Neuron (in vitro differentiated cells): ENCODE data around the gene TSPYL4.

Experiments used
- H2AFZ ChIP-seq: one replicate; pipeline ENCODE4 v1.6.1; 2013; ENCODE audit warnings: low read depth, mild to moderate bottlenecking, inconsistent platforms, low read length, moderate library complexity
- H3K27me3 ChIP-seq: one replicate; pipeline ENCODE4 v1.6.1; 2013; ENCODE audit warnings: low read length; ENCODE audit not compliant: insufficient read depth
- H3K36me3 ChIP-seq: one replicate; pipeline ENCODE4 v1.6.1; 2013; ENCODE audit warnings: low read length; ENCODE audit not compliant: insufficient read depth
- H3K4me1 ChIP-seq: one replicate; pipeline ENCODE4 v1.6.1; 2013; ENCODE audit warnings: low read length; ENCODE audit not compliant: insufficient read depth
- H3K4me3 ChIP-seq: 2 replicates; pipeline ENCODE4 v1.5.1; 2013; ENCODE audit warnings: mild to moderate bottlenecking, low read length, moderate library complexity
- H3K9me3 ChIP-seq: one replicate; pipeline ENCODE4 v1.6.1; 2013; ENCODE audit warnings: low read length

The TSPYL4 gene

DNA sequence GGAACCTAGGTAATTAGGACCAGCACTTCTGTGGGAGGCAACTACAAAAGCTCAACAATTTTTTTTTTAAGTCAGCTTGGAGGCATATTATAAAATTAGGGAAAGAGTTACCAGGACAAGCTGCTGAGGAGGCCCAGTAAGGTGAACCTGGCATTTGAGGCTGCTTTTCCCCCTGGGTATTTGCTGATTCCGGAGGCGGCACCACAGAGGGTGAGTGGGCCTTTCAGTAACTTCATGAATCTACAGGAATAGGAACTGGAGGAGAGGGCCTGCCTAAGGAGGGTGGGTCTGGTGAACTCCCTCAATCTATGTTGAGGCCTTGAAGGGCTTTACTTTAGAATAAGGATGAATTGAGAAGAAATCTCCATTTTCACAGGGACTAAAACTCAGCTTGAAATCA is 14.6 kb downstream of the TSPYL4 start:
- no peaks in the 10 kb centered on the region for H3K9me3 ChIP-seq
- no peak overlapping the region for H2AFZ ChIP-seq
- H3K36me3 ChIP-seq: peaks cover 2% of the 10 kb centered on the region
- H3K27me3 ChIP-seq: no peaks in the 10 kb centered on the region
- H3K4me3 ChIP-seq: no peak overlapping the region
- no peaks in the 10 kb centered on the region for H3K4me1 ChIP-seq

DNA sequence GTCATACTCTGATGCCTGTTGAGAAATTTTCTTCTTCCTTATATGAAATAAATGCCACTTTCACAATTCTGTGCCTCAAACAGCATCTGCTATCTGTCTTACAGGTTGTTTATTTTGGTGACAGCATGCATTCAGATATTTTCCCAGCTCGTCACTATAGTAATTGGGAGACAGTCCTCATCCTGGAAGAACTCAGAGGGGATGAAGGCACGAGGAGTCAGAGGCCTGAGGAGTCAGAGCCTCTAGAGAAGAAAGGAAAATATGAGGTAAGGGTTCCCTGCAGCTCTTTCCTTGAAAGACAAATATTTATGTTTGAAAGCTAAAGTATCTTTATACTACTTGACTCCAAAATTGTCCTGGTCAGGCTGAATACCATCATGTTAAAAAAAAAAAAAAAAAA is 15.8 kb downstream of the TSPYL4 start:
- no peaks in the 10 kb centered on the region for H3K4me1 ChIP-seq
- H2AFZ ChIP-seq: no peak overlapping the region
- no peaks in the 10 kb centered on the region for H3K27me3 ChIP-seq
- H3K4me3 ChIP-seq: no peak overlapping the region
- peaks cover 2% of the 10 kb centered on the region for H3K36me3 ChIP-seq
- no peaks in the 10 kb centered on the region for H3K9me3 ChIP-seq

DNA sequence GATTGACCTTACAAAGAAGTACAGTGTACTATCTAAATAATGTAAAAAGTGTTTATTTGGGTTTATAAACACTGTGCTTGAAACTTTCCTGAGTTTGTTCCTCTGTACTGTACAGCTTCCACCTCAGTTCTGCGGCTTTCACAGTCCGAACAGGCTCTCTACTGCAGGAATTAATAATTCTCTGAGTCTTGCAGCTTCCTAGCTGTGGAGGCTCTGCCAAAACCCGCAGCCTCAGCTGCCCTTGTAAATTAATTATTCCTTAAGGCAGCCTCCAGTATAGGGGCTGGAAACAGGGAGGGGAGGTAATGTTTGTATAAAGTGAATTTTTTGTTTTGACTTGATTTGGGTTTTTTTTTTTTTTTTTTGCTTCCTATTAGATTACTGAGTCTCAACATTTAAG is 19.2 kb downstream of the TSPYL4 start:
- Histone ChIP-seq H3K27me3 (no peaks in the 10 kb centered on the region), H3K4me1 (no peaks in the 10 kb centered on the region), H3K4me3 (no peak overlapping the region), H3K36me3 (peaks cover 2% of the 10 kb centered on the region), H3K9me3 (no peaks in the 10 kb centered on the region), H2AFZ (no peak overlapping the region)

DNA sequence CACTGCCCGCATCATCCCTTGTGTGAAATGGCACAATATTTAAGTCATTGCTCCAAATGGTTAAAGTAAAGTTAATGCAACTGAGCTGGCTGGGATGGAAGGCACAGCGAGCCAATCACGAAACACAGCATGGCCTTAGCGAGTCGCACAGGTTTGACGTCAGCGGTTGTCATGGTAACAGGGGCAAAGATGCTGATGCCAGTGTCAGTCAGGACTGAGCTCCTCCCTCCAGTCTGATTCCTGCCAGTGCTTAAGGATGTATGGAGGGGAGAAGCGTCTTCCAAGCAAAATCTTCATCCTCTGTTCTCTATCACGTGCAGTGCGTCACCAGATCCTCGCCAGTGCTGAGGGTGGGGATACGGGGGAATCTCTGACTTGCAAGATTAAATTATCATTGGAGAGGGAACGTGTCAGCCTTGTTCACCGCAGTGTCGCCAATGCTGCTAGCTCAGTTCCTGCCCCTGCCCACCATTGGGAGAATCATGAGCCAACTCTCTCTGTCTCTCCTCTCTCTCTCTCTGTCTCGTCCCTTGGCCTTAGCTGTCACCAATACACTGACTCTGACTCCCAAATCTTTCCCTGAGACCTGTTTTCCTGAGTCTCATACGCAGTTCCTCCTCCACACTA is 24.5 kb downstream of the TSPYL4 start:
- H3K4me3 ChIP-seq: peak overlapping the region; percentile 41
- no peaks in the 10 kb centered on the region for H3K27me3 ChIP-seq
- no peaks in the 10 kb centered on the region for H3K4me1 ChIP-seq
- no peaks in the 10 kb centered on the region for H3K36me3 ChIP-seq
- H2AFZ ChIP-seq: no peak overlapping the region
- no peaks in the 10 kb centered on the region for H3K9me3 ChIP-seq

DNA sequence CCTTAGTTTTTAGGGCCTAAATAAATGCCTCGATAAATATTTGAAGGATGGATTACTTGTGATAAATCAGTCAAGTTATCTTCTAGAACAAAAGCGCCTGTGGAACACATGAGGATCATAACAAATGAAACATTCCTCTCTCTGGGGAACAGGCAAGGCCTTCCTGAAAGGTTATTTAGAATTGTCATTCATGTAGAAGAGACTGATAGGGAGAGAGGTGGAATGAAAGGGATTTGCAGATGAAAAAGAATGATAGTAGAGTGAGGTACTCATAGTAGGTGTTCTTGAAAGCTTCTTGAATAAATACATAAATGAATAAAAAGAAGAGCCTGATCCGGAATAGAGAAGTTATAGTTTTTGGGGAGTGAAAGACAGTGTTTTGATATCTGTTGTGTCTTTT is 30.5 kb downstream of the TSPYL4 start:
- Histone ChIP-seq H3K9me3 (no peaks in the 10 kb centered on the region), H2AFZ (no peak overlapping the region), H3K4me3 (no peak overlapping the region), H3K27me3 (no peaks in the 10 kb centered on the region), H3K36me3 (no peaks in the 10 kb centered on the region), H3K4me1 (peaks cover 3% of the 10 kb centered on the region)

DNA sequence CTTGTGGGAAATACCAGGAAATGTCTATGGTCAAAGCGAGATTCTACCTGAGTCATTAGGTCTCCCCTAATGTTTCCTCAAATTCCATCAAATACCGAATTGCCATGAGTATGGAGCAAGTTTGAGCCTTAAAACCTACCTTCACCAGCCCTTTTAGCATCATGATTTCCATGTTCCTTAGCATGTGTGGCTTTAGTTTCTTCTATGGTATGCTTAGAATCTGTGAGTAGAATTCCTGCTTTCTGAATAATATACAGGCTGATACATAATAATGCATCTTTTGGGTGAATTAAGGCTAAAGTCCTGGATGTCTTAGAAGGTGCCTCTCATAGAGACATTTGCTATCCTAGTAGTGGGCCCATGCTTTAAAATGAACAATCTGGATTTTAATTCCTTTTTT is 32.0 kb downstream of the TSPYL4 start:
- Histone ChIP-seq H3K4me3 (no peak overlapping the region), H2AFZ (no peak overlapping the region), H3K36me3 (no peaks in the 10 kb centered on the region), H3K9me3 (no peaks in the 10 kb centered on the region), H3K27me3 (no peaks in the 10 kb centered on the region), H3K4me1 (peaks cover 3% of the 10 kb centered on the region)

DNA sequence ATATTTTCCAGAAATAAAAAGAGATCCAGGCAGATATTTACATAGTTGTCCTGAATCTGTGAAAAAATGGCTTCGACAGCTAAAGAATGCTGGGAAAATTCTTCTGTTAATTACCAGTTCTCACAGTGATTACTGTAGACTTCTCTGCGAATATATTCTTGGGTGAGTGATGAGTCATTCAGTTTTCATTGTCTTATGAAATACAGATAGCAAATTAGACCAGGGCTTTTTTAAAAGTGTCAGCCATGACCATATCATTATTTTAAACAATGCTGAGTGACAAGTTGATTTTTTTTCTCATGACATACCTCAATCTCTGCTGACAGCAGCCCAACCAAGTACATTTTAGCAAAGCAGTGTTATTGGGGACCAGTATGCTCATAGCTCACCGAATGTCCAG is 32.8 kb downstream of the TSPYL4 start:
- Histone ChIP-seq H3K36me3 (no peaks in the 10 kb centered on the region), H3K27me3 (no peaks in the 10 kb centered on the region), H3K4me1 (peaks cover 3% of the 10 kb centered on the region), H3K9me3 (no peaks in the 10 kb centered on the region), H3K4me3 (no peak overlapping the region), H2AFZ (no peak overlapping the region)

DNA sequence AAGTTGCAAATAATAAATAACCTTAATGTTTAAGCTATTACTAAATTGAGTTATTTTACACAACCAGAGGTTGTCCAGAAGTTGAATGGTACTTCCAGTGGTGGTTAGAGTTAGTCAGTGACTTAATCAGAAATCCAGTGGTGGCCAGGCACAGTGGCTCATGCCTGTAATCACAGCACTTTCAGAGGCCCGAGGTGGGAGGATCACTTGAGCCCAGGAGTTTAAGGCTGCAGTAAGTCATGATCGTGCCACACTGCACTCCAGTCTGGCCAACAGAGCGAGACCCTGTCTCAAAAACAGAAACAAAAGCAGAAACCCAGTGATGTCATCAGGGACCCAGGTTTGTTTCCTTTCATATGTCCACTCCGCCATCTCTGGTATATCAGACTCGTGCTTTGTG is 35.0 kb downstream of the TSPYL4 start:
- H3K27me3 ChIP-seq: no peaks in the 10 kb centered on the region
- no peaks in the 10 kb centered on the region for H3K36me3 ChIP-seq
- no peak overlapping the region for H2AFZ ChIP-seq
- peaks cover 3% of the 10 kb centered on the region for H3K4me1 ChIP-seq
- no peaks in the 10 kb centered on the region for H3K9me3 ChIP-seq
- H3K4me3 ChIP-seq: no peak overlapping the region

DNA sequence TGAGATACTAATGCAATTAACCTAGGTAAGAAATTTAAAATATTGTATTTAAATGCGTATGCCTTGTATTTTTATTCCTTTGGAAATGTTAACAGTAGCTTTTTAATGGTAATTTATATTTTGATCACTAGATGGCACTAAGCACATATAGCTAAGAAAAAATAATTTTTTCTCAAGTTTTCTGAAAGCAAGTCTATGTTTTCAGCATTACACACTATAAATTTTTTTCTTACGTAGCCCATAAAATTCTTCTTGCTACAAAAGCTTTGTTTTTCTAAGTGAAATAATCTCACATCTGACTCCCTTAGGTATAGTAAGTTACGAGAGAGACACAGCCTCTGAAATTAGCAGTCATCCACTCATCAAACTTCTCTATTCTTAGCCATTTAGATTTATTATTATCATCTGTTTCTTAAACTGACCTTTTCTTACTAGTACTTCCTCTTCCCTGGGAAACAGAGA is 35.7 kb downstream of the TSPYL4 start:
- H3K4me3 ChIP-seq: no peak overlapping the region
- no peaks in the 10 kb centered on the region for H3K9me3 ChIP-seq
- no peaks in the 10 kb centered on the region for H3K4me1 ChIP-seq

DNA sequence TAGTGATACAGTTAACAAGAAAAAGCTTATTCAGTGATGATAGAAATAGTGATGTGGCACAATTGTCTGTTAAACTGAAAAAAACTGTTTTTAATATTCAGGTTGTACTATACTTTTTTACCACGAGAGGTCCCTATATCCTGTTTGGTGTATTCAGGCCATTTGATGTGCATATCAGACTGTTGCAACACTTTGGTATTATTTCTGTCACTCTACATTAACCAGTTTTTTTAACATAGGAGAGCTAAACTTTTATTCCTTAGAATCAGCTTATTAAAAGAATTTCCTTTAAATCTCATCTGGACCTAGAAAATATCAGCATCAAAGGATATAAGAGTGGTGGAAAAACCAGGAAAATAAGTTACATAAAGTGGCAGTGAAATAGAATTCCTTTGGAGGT is 36.8 kb downstream of the TSPYL4 start:
- H3K4me1 ChIP-seq: no peaks in the 10 kb centered on the region
- peak overlapping the region; percentile 41 for H2AFZ ChIP-seq
- no peaks in the 10 kb centered on the region for H3K9me3 ChIP-seq
- H3K36me3 ChIP-seq: no peaks in the 10 kb centered on the region
- H3K4me3 ChIP-seq: no peak overlapping the region
- H3K27me3 ChIP-seq: no peaks in the 10 kb centered on the region

More for the DNA sequence above, 35.7 kb downstream of the TSPYL4 start:
- H2AFZ ChIP-seq: no peak overlapping the region
- no peaks in the 10 kb centered on the region for H3K27me3 ChIP-seq
- no peaks in the 10 kb centered on the region for H3K36me3 ChIP-seq

DNA sequence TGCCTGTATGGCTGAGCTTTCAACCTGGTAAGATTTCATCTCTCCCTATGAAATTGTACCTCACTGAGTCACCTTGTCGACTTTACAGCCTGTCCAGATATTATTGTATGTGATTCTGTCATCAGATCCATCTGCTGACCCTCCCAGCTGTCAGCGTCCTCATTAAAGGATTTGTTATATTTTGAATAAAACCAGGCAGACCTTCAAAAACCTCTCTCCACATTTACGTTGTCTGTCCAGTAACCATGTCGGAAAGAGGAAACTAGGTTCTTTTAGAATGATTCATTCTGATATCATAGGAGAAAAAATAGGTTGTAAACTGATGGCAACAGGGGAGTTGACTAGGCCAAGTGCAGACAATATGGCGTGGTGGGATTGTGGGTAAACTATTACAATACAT is 38.5 kb downstream of the TSPYL4 start:
- Histone ChIP-seq H3K27me3 (no peaks in the 10 kb centered on the region), H3K4me1 (no peaks in the 10 kb centered on the region), H3K9me3 (no peaks in the 10 kb centered on the region), H3K4me3 (no peak overlapping the region), H2AFZ (no peak overlapping the region), H3K36me3 (no peaks in the 10 kb centered on the region)

DNA sequence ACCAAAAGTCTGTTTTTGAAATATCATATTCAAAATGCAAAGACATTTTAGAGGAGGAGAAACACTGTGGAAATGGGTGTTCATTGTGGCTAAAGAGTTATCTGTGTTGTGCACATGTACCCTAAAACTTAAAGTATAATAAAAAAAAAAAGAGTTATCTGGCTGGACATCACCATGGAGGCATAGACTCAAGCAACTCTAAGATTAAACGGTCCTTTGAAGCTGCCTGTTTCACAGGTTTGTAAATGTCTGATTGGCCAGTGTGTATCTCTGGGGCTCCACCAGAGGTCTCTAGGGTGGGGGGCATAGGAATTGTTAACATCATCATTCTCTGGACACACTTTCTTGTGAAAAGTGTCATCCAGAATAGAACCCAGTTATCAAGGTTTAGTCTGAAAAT is 39.2 kb downstream of the TSPYL4 start:
- Histone ChIP-seq H3K27me3 (no peaks in the 10 kb centered on the region), H3K4me3 (no peak overlapping the region), H3K4me1 (no peaks in the 10 kb centered on the region), H2AFZ (no peak overlapping the region), H3K9me3 (no peaks in the 10 kb centered on the region), H3K36me3 (no peaks in the 10 kb centered on the region)

DNA sequence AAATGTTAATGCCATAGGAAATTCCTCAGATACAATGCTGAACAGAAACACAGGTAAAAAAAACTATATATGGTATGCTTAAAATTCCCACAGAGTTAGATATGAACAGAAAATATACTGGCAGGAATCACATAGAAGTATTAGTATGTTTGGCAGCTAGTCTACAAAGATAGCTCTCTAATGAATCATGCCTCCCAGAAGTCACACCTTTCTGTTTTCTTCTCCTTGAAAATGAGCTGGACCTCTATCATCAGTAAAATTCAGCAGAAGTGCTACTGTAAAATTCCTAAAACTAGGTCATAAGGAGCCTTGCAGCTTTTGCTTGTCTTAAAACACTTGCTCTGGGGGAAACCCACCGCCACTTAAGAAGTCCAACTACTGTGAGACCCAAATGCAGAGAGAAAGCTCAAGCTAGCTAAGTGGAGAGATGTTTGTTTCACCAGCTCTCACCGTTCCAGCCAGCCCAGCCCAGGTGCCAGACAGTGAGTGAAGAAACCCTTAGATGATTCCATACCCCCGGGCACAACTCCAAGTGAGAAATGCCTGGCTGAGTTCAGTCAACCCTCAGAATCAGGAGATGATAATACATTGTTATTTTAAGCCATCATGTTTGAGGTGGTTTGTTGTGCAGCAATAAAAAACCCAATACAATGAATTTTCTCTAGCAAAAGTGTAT is 43.0 kb downstream of the TSPYL4 start:
- H3K4me1 ChIP-seq: no peaks in the 10 kb centered on the region
- no peaks in the 10 kb centered on the region for H3K27me3 ChIP-seq
- no peaks in the 10 kb centered on the region for H3K36me3 ChIP-seq
- H3K4me3 ChIP-seq: no peak overlapping the region
- H2AFZ ChIP-seq: no peak overlapping the region
- H3K9me3 ChIP-seq: no peaks in the 10 kb centered on the region

DNA sequence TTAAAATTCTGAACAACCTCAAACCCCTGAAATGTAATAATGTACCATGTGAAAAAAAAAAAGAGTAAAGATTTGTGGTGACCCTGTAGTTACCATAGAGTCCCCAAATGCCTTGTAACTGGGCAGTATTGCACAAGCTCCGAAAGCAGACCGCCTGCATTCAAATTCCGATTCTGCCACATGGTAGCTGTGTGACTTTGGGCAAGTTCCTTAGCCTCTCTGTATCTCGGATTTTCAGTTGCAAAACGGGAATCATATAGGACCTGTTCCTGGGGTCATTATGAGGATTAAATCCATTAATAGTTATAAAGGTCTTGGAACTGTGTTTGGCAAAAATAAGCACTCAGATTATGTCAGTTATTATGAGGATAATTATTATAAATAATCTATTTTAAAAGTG is 43.6 kb downstream of the TSPYL4 start:
- Histone ChIP-seq H3K9me3 (no peaks in the 10 kb centered on the region), H2AFZ (no peak overlapping the region), H3K4me1 (no peaks in the 10 kb centered on the region), H3K36me3 (no peaks in the 10 kb centered on the region), H3K27me3 (no peaks in the 10 kb centered on the region), H3K4me3 (no peak overlapping the region)
